GM21529 (cell line): ENCODE results near the gene TPBG.
A peak's percentile ranks its signal among the peaks of the same experiment; 100 is the strongest.
"Not testable (repeated sequence)": the region's sequence is repeated elsewhere in the genome, so short reads cannot be mapped to it uniquely, and the experiment has no call there.

Experiments
- ATAC-seq: cut with Tn5 transposase; IDR thresholded peaks from one replicate; pipeline ENCODE4 v1.9.1; 2021; ENCODE audit not compliant: unreplicated experiment

The TPBG gene

DNA sequence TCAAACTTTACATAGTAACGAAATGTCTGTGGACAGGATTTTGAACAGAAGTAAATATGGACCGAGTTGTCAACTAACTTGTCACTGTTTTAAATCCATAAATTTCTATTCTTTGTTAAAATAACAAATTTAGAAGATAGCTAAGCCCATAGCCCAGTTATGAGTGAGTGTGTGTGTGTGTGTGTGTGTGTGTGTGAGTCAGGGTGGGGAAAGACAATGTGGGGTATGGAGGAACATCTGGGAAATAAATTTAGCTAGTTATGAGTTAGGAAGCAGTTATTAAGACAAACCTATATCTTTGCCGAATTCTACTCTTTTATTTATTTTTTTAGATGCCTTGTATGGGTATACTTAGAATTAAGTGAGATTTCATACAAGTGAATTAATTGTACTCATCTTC is 9.0 kb downstream of the TPBG start:
- no peak for ATAC-seq

GRCh38 chr6:82374516-82374915 is 10.9 kb downstream of the TPBG start:
- no peak for ATAC-seq

- ATAC-seq = no peak
Observed at GRCh38 chr6:82376636-82377035, 13.0 kb downstream of the TPBG start.

DNA sequence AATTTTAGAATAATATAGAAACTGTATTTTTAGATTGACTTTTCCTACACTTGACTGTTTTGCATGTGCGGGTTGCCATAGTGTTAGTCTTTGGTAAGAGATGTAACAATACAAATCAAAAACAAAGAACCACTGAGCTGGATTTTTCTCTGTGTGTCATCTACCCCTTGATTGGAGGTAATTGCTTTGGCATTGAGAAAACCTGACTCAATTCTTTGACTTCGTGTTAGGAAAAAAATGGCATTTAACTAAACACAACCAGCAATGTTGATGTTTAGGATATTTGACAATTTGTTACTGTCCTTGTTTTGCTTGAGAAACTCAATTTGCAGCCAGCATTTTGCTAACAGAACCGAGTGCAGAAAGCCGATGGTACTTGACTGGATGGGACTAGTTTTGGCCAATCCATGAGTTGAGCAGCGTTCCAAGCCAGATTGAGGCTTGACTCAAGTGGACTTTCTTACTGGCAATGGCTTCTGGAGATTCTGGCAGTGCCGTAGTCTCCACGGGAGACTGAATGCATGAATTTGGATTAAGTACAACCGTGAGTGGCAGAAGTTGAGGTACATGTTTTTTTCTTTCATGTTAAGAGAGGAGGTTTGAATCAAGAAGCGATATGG is 17.1 kb downstream of the TPBG start:
- no peak for ATAC-seq

DNA sequence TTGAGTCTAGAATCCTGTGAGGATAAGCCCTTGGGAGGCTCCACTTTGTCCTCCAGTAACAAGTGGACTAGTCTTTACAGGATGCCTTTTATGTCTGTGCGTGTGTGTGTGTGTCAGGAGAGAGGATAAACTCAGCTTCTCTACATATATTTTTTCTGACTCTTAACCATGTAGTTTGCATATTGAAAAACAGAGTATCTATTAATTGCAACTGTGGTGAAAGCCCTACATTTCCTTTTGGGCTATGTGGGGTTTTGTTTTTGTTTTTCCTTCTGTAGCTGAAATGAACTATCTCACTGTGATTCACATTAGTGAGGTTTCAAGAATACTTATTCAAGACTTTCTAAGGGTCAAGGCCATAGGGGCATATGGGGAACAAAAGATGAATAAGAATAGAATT is 17.7 kb downstream of the TPBG start:
- peak; percentile 72 for ATAC-seq

- no peak for ATAC-seq
Observed at GRCh38 chr6:82385102-82385501, 21.5 kb downstream of the TPBG start.

DNA sequence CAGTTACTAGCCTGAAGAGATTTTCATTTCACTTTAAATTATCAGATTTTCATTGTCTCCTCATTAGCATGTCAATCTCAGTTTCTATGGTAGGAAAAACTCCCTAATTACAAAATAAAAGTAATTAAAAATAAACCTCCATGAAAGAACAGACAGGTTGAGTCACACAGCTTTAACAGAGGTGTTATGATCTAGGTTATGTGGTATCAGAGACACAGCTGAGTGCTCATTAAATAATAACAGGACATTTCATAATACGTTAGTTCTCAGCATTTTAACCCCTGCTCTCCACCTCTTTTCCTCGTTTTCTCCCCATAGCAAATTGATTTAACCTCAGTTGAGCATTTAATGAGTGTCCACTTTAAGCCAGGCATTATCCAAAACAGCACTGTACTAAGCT is 21.9 kb downstream of the TPBG start:
- ATAC-seq = no peak

GRCh38 chr6:82385961-82386360 is 22.3 kb downstream of the TPBG start:
- no peak for ATAC-seq

DNA sequence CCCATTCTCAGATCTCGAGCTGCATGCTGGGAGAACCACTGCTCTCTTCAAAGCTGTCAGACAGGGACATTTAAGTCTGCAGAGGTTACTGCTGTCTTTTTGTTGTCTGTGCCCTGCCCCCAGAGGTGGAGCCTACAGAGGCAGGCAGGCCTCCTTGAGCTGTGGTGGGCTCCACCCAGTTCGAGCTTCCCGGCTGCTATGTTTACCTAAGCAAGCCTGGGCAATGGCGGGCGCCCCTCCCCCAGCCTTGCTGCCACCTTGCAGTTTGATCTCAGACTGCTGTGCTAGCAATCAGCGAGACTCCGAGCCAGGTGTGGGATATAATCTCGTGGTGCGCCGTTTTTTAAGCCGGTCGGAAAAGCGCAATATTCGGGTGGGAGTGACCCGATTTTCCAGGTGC is 31.2 kb downstream of the TPBG start:
- ATAC-seq = not testable (repeated sequence)

DNA sequence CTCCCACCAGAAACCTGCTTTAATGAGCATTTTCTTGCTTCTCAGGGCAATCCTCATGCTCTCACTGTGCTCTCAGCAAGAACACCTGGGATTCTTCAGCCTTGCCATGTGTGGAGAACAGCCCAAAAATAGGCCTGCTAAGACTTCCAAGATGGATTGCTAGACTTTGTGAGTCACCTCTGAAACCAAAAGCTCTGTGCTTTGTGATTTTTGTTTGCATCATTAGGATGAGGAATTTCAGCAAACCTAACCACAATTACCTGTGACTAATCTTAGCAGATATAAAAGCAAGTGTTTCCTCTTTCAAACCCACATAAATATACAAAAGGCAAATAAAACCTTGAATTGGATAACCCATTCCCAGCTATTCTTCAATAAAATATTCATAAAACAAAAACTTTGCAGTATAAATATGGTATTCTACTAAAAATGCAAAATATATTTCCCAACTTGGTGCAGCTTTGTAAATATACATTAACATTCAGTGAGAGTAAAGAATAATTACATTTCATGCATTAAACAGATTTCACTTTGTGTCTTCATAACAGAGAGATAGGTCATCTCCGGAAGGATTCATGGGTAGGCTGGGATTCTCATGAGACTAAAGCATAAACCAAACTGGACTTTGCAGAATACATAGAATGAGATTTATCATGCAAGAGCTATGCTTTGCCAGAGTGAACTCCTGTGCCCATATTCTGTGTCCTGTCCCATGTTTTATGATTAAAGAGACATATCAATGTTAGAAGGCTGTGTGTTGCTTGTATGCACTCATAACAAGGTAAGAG is 33.5 kb downstream of the TPBG start:
- ATAC-seq = no peak

GRCh38 chr6:82397962-82398692 is 34.5 kb downstream of the TPBG start:
- ATAC-seq = no peak

DNA sequence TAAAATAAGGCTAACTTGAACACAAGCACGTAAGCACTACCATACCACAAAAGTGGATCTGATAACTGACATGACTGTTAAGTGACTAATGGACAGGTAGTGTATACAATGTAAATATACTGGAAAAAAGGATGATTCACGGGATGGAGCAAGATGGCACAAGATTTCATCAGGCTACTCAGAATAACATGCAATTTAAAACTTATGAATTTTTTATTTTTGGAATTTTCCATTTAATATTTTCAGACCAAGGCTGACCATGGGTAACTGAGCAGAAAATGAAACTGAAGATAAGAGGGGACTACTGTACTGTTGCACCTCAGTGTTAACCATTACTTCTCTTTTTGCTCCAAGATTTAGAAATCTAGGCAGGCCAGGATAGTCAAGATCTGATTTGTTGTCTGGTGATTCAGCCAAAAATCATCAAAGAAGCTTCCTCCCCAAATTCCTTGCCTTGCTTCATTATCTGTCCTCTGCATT is 45.4 kb downstream of the TPBG start:
- peak; percentile 65 for ATAC-seq

GRCh38 chr6:82410151-82410648 is 46.6 kb downstream of the TPBG start:
- ATAC-seq = no peak

GRCh38 chr6:82413868-82414267 is 50.3 kb downstream of the TPBG start:
- ATAC-seq = no peak

DNA sequence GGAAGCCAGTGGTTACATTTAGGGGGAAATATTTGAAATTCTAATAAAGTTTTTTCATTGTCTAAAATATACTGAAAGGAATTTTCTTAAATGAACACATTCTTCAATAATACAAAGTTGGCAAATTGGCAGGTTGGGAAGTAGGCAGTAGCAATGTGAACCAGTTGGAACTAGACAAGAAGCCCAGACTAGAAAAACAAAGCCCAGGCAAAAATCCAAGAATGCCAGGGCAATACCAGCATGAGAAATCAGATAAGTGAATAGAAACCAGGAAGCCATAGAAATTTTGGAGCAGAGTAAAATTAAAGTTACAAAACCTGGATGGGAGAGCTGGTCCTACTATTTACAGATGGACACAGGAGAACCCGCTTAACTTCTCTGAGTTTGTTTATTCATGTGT is 52.2 kb downstream of the TPBG start:
- no peak for ATAC-seq

DNA sequence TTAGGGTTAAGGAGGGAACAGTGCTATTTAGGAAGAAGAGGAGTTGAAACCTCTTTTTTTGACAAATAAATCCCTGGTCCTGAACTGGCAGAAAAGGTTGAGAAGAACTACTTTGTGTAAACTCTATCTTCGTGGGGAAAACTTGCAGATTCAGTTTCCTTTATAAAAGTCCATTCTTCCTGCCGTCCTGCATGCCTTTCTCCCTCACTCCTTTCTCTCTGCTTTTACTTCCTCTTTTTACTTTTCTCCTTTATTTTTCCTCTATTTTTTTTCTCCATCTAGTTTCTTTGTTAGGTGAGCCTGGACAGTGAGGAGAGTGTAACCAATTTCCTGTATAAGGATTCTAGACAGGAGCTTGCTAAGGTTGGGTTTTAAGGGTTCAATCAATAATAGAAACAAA is 52.7 kb downstream of the TPBG start:
- no peak for ATAC-seq
